Measurements from ENCODE around the gene TMEM255B. TPM values are rescaled to one million over a fixed set of nuclear protein-coding genes. Genes with fewer than 3 reads are reported as not detected.
A peak's percentile ranks its signal among the peaks of the same experiment; 100 is the strongest.

TMEM255B gene
- total and polyA plus RNA-seq, 2 of the 4 experiments (the other 2 are of a cell fraction): 0.36 to 0.94 TPM

DNA sequence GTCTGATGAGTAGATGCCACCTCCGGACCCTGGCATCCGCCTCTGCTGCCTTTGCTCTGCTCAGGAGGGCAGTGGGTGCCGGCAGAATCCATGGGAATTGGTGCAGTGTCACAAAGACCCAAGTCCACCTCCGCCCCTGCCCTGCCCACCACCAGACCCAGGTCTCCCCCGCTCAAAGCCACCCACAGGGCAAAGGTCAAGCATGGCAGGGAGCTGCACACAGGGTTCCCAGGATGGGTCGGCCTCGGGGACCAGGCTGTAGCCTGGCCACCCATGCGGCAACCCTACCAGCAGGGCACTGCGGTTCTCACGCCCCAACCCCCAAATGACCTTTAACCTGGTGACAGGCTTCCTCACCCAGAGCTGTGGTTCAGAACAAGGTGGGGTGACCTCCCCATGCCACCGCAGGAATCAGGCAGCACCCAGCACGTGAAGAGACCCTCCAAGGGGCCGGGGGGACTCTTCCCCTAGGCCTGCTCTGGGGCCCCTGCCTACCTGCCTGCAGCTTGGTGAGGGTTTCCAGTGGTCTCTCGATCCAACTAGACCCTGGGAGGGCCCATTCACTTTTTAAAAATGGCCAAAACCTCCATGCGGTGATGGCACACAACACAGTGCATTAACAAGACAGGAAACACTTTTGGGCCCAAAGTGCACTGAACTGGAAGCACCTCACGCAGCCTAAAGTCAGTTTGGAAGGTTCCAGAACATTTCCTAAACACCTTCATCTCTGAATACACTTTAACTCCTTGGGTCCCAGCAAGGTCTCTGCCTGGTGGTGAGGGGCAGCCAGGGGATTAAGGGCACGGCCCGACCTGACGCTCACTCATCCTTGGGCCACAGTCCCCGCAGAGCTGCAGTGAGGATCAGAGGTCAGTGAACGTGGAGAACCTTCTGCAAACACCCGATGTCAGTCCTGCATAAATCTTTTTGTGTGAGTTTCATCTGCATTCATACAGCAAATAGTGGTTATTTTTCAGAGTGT, 93.8 kb downstream of the TMEM255B start:
- Histone ChIP-seq H3K4ac (ENCODE audit: low read depth, low read length) (no peak overlapping the region), H3K9ac (ENCODE audit: low read depth, low read length) (no peak overlapping the region), H2BK5ac (ENCODE audit: low read depth, low read length, poor library complexity, severe bottlenecking) (peak overlapping the region; percentile 37), H3K18ac (ENCODE audit: low read depth, low read length) (no peak overlapping the region; the same call in 1 of the 2 replicates), H4K91ac (ENCODE audit: insufficient read depth, low read depth, low read length) (no peak overlapping the region), H2BK20ac (ENCODE audit: low read depth, low read length) (no peak overlapping the region), H2AFZ (replicated peaks; ENCODE audit: low read length, poor library complexity) (no peak overlapping the region), H2AK9ac (replicated peaks; ENCODE audit: low read depth, low read length, poor library complexity) (peak overlapping the region; percentile 11), H4K8ac (ENCODE audit: low read depth in 2 of 2, low read length in 2 of 2) (0 out of 4 replicates have a peak overlapping the region, but pooled peaks of 1 of the 2 experiments have one; percentile 12), H3K4me3 (ENCODE audit: insufficient read depth, low read depth, low read length) (no peak overlapping the region), H3K27ac (ENCODE audit: insufficient read depth, low read length) (peak overlapping the region; percentile 19; the same call in 1 of the 2 replicates), H3K9me1 (ENCODE audit: insufficient read depth, low read length) (peaks cover 55% of the 10 kb centered on the region), H2BK120ac (ENCODE audit: low read depth, low read length) (no peak overlapping the region), H3K36me3 (ENCODE audit: control insufficient read depth, insufficient read depth, low read length) (peaks cover 23% of the 10 kb centered on the region), H4K5ac (ENCODE audit: low read depth, low read length) (no peak overlapping the region), H3K23ac (ENCODE audit: low read depth, low read length) (peak overlapping the region; percentile 1; the same call in 1 of the 2 replicates), H3K56ac (ENCODE audit: extremely low read depth, insufficient read depth, low read length) (no peak overlapping the region), H2AK5ac (ENCODE audit: low read depth, low read length) (no peak overlapping the region; the same call in 1 of the 2 replicates), H3K4me1 (ENCODE audit: control insufficient read depth, insufficient read depth, low read length) (peaks cover 59% of the 10 kb centered on the region), H3K79me1 (ENCODE audit: low read depth in 1 of 2, low read length in 2 of 2) (peaks cover 11 to 95% of the 10 kb centered on the region in 2 experiments; a peak in 3 of 4 replicates), H2BK15ac (ENCODE audit: low read depth, low read length) (no peak overlapping the region), H3K27me3 (ENCODE audit: control insufficient read depth, insufficient read depth, low read length) (no peaks in the 10 kb centered on the region), H3K9me3 (ENCODE audit: control insufficient read depth, insufficient read depth, low read length) (no peaks in the 10 kb centered on the region), H3K14ac (replicated peaks; ENCODE audit: low read depth, low read length) (no peak overlapping the region), H3K4me2 (ENCODE audit: low read depth, low read length) (no peak overlapping the region), H4K20me1 (ENCODE audit: insufficient read depth, low read length) (peaks cover 100% of the 10 kb centered on the region)
- ATAC-seq (ENCODE audit: low read depth) (no peak), DNase-seq (no peak)
- BruUV-seq (replicated peaks): no TSS peak
- dilution Hi-C loops (cut with HindIII; ENCODE audit: low sequenced_read_pairs, unreplicated experiment) (no loop called here), intact Hi-C loops (cut with micrococcal nuclease) (no loop called here), in situ Hi-C loops (cut with MboI; ENCODE audit: low sequenced_read_pairs) (no loop called here)
- 83% methylated on average over 10 of the region's 22 CpGs; no CpG with 5 or more reads in 1 of the 2 experiments for WGBS, 2 experiments (ENCODE audit: extremely low coverage in 2 of 2, insufficient read length in 1 of 2)
- ChIA-PET POLR2A (ENCODE audit: unreplicated experiment) (no interaction called here), CTCF (no interaction called here)
- TF ChIP-seq, protein P1, sequence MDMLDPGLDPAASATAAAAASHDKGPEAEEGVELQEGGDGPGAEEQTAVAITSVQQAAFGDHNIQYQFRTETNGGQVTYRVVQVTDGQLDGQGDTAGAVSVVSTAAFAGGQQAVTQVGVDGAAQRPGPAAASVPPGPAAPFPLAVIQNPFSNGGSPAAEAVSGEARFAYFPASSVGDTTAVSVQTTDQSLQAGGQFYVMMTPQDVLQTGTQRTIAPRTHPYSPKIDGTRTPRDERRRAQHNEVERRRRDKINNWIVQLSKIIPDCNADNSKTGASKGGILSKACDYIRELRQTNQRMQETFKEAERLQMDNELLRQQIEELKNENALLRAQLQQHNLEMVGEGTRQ (IDR thresholded peaks at IDR 0.05; ENCODE audit: low read depth, low read length): no peak
- TF ChIP-seq RAD21 (IDR thresholded peaks at IDR 0.05; ENCODE audit: low read length) (no peak), MAFK (IDR thresholded peaks at IDR 0.05; ENCODE audit: low read depth, low read length) (no peak), RFX5 (IDR thresholded peaks at IDR 0.05; ENCODE audit: low read depth, low read length) (no peak), BHLHE40 (IDR thresholded peaks at IDR 0.05; ENCODE audit: low read depth, low read length) (no peak), RCOR1 (IDR thresholded peaks at IDR 0.05; ENCODE audit: insufficient replicate concordance, low read length) (no peak), CHD1 (IDR thresholded peaks at IDR 0.05; ENCODE audit: low read depth, low read length) (no peak), FOS (IDR thresholded peaks at IDR 0.05; ENCODE audit: low read depth, low read length) (no peak), SMC3 (IDR thresholded peaks at IDR 0.05; ENCODE audit: low read depth, low read length) (no peak), MXI1 (IDR thresholded peaks at IDR 0.05; ENCODE audit: borderline replicate concordance, low read depth, low read length) (no peak), CEBPB (IDR thresholded peaks at IDR 0.05; ENCODE audit: low read depth, low read length) (no peak)
- TF ChIP-seq, protein P2, sequence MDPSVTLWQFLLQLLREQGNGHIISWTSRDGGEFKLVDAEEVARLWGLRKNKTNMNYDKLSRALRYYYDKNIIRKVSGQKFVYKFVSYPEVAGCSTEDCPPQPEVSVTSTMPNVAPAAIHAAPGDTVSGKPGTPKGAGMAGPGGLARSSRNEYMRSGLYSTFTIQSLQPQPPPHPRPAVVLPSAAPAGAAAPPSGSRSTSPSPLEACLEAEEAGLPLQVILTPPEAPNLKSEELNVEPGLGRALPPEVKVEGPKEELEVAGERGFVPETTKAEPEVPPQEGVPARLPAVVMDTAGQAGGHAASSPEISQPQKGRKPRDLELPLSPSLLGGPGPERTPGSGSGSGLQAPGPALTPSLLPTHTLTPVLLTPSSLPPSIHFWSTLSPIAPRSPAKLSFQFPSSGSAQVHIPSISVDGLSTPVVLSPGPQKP (IDR thresholded peaks at IDR 0.05; ENCODE audit: borderline replicate concordance, low read depth, low read length): no peak
- TF ChIP-seq, protein P3, sequence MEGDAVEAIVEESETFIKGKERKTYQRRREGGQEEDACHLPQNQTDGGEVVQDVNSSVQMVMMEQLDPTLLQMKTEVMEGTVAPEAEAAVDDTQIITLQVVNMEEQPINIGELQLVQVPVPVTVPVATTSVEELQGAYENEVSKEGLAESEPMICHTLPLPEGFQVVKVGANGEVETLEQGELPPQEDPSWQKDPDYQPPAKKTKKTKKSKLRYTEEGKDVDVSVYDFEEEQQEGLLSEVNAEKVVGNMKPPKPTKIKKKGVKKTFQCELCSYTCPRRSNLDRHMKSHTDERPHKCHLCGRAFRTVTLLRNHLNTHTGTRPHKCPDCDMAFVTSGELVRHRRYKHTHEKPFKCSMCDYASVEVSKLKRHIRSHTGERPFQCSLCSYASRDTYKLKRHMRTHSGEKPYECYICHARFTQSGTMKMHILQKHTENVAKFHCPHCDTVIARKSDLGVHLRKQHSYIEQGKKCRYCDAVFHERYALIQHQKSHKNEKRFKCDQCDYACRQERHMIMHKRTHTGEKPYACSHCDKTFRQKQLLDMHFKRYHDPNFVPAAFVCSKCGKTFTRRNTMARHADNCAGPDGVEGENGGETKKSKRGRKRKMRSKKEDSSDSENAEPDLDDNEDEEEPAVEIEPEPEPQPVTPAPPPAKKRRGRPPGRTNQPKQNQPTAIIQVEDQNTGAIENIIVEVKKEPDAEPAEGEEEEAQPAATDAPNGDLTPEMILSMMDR (conservative IDR thresholded peaks at IDR 0.05; ENCODE audit: low read depth, low read length): no peak

All from IMR-90 (cell line).